ENCODE results near the gene SERTAD3. TPM values are rescaled to one million over a fixed set of nuclear protein-coding genes. Genes with fewer than 3 reads are reported as not detected.

The SERTAD3 gene
- total RNA-seq, 1 donor from 2014 or later = 30.7 TPM

DNA sequence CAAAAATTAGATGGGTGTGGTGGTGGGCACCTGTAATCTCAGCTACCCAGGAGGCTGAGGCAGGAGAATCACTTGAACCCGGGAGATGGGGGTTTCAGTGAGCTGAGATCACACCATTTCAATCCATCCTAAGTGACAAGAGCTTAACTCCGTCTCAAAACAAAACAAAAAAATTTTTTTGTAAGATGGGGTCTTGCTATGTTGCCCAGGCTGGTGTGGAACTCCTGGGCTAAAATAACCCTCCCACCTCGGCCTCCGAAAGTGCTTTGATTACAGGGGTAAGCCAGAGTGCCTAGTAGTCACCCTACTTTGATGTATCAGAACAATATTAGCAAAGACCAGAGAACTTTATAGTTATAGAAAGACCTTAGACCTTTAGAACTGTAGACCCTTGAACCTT, 30.6 kb upstream of the SERTAD3 start:
- no peak overlapping the region for H3K4me3 ChIP-seq
- no peak overlapping the region for H3K27ac ChIP-seq
- H3K36me3 ChIP-seq = no peaks in the 10 kb centered on the region
- no peak for ATAC-seq
- intact Hi-C loops (cut with DNase I) = no loop called here
- DNase-seq = no peak
- H3K4me1 ChIP-seq = no peaks in the 10 kb centered on the region
- TF ChIP-seq, protein P1, sequence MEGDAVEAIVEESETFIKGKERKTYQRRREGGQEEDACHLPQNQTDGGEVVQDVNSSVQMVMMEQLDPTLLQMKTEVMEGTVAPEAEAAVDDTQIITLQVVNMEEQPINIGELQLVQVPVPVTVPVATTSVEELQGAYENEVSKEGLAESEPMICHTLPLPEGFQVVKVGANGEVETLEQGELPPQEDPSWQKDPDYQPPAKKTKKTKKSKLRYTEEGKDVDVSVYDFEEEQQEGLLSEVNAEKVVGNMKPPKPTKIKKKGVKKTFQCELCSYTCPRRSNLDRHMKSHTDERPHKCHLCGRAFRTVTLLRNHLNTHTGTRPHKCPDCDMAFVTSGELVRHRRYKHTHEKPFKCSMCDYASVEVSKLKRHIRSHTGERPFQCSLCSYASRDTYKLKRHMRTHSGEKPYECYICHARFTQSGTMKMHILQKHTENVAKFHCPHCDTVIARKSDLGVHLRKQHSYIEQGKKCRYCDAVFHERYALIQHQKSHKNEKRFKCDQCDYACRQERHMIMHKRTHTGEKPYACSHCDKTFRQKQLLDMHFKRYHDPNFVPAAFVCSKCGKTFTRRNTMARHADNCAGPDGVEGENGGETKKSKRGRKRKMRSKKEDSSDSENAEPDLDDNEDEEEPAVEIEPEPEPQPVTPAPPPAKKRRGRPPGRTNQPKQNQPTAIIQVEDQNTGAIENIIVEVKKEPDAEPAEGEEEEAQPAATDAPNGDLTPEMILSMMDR (IDR thresholded peaks at IDR 0.05) = no peak
- no peaks in the 10 kb centered on the region for H3K27me3 ChIP-seq (ENCODE audit: low read depth)
- H3K9me3 ChIP-seq = no peaks in the 10 kb centered on the region

DNA sequence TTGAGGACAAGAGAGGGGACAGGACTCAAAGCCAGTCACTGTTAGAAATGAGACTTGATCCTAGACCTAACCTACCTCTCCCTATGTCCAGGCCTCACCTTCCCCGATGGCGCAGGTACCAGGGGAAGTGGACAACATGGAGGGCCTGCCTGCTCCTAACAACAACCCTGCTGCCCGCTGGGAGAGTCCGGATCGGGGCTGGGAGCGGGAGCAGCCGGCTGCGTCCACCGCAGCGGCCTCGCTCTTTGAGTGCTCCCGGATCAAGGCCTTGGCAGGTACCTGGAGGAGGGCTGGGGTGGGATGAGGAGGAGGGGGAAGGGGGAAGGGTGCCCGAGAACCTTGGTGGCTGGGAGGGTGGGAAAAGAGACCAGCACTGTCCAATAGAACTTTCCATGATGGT, 28.4 kb upstream of the SERTAD3 start:
- TF ChIP-seq, protein P1 (IDR thresholded peaks at IDR 0.05) = no peak
- intact Hi-C loops (cut with DNase I) = no loop called here
- no peaks in the 10 kb centered on the region for H3K36me3 ChIP-seq
- H3K27me3 ChIP-seq (ENCODE audit: low read depth) = peaks cover 2% of the 10 kb centered on the region
- ATAC-seq (no peak), DNase-seq (no peak)
- peaks cover 2% of the 10 kb centered on the region for H3K4me1 ChIP-seq
- no peak overlapping the region for H3K4me3 ChIP-seq
- H3K27ac ChIP-seq = no peak overlapping the region
- H3K9me3 ChIP-seq = no peaks in the 10 kb centered on the region

DNA sequence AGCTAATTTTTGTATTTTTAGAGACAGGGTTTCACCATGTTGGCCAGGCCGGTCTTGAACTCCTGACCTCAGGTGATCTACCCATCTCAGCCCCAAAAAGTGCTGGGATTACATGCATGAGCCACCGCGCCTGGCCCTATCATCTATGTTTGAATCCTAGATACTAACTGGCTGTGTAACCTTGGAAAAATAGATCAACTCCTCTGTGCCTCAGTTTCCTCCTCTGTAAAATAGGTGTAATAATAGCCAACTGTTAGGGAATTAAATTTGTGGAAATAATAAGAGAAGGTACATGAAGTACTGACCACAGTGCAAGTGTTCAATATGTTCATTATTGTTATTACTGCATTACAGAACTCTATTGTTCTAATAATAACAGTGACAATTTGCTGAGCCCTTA, 27.0 kb upstream of the SERTAD3 start:
- peaks cover 13% of the 10 kb centered on the region for H3K4me1 ChIP-seq
- intact Hi-C loops (cut with DNase I) = no loop called here
- peaks cover 5% of the 10 kb centered on the region for H3K27me3 ChIP-seq (ENCODE audit: low read depth)
- DNase-seq (no peak), ATAC-seq (no peak)
- H3K36me3 ChIP-seq = no peaks in the 10 kb centered on the region
- H3K4me3 ChIP-seq = no peak overlapping the region
- H3K9me3 ChIP-seq = no peaks in the 10 kb centered on the region
- no peak overlapping the region for H3K27ac ChIP-seq
- TF ChIP-seq, protein P1 (IDR thresholded peaks at IDR 0.05) = no peak

DNA sequence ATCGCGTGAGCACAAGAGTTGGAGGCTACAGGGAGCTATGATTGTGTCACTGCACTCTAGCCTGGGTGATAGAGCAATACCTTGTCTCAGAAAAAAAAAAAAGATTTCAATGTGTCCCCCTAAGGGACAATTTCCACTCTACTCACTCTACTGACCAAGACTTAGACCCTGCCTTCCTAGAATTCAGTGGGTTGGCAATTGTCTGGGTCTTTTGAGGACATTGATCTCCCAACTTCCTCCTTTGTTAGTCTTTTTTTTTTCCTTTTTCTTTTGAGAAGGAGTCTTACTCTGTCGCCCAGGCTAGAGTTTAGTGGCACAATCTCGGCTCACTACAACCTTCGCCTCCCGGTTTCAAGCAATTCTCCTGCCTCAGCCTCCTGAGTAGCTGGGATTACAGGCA, 24.9 kb upstream of the SERTAD3 start:
- TF ChIP-seq, protein P1 (IDR thresholded peaks at IDR 0.05) = no peak
- DNase-seq (no peak), ATAC-seq (no peak)
- Histone ChIP-seq H3K4me1 (peaks cover 29% of the 10 kb centered on the region), H3K27ac (no peak overlapping the region), H3K9me3 (no peaks in the 10 kb centered on the region), H3K4me3 (no peak overlapping the region), H3K36me3 (no peaks in the 10 kb centered on the region), H3K27me3 (ENCODE audit: low read depth) (peaks cover 5% of the 10 kb centered on the region)
- intact Hi-C loops (cut with DNase I) = no loop called here

DNA sequence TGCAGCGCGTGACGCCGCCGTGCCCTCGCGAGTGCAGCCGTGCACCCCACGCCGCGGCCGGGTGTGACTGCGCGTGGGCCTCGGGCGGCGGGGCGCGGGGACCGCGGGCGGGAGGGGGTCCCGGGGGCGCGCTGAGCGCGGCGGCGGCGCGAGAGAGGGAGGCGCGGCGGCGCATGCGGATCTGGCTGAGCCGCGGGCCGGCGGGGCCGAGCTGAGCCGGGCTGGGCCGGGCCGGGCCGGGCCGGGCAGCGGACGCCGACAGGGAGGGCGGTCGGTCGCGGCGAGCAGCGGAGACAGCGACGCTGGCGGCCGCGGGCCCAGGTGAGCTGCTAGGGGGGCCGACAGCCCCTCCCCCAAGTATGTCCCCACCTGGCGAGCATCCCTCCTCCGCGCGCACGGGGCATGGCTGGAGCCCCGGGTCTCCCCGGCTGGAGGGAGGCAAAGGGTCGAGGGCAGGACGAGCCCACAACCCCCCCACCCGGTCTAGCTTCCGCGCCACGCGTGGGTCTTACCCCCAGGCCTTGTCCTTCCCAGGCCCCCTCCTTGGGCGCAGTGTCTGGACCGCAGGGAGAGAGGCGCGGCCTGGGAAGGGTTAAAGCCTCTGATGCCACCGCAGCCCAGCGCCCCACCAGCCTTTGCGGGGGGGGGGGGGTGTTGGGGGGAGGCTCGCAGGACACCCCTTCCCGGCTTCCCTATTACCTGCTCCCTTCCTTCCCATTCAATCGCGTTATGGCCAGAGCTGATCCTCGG, 23.0 kb upstream of the SERTAD3 start, which contains the start of gene SPTBN4:
Gene SPTBN4, plus strand, starts transcription at position 17 of the 750 bp plus-strand sequence. CDS start 5,621 bp downstream, outside the sequence.
- intact Hi-C loops (cut with DNase I) = no loop called here
- Histone ChIP-seq H3K27me3 (ENCODE audit: low read depth) (peaks cover 5% of the 10 kb centered on the region), H3K4me3 (peak within 1 kb of the TSS; percentile 86), H3K9me3 (no peaks in the 10 kb centered on the region), H3K4me1 (peaks cover 41% of the 10 kb centered on the region), H3K27ac (peak within 1 kb of the TSS; percentile 22), H3K36me3 (no peaks in the 10 kb centered on the region)
- TF ChIP-seq, protein P1 (IDR thresholded peaks at IDR 0.05) = no peak
- DNase-seq = peak; percentile 50
- ATAC-seq = no peak

All from lower lobe of right lung (tissue), 2 donors.